K562 (cell line): Measurements from ENCODE around the gene KRT33B. TPM values are rescaled to one million over a fixed set of nuclear protein-coding genes. Genes with fewer than 3 reads are reported as not detected.

Experiments
- ATAC-seq: fragments of 200-7000 bp; cut with Tn5 transposase; 3 replicates; pipeline ENCODE4 v1.9.1; 2020; ENCODE audit warnings: moderate library complexity
- BruUV-seq: library from RNA; stranded (reverse); fragments of 400-500 nt; replicated peaks from 2 replicates; lab custom pipeline; 2021; lab: Mats Ljungman, UMichigan
- CTCF ChIA-PET: fragments of 300-600 bp; formaldehyde crosslinking; extraction: SDS; loops from one replicate; lab custom pipeline; 2021; ENCODE audit warnings: low intra/inter-chr PET ratio; lab: Yijun Ruan, JAX
- POLR2A ChIA-PET: fragments of 300-600, 350-650 bp; sonication (Branson Sonifier 250); formaldehyde crosslinking; extraction: SDS; loops from one replicate; lab custom pipeline; 2021; ENCODE audit warnings: antibody characterized with exemption, inconsistent platforms; lab: Yijun Ruan, JAX
- DNase-seq, 4 experiments: peaks; one replicate each; pipeline versions ENCODE4 v3.0.0 to v3.0.0-alpha.2; 2011 to 2018; ENCODE audit warnings: low spot score in 3 of 4, mixed read lengths in 3 of 4; ENCODE audit errors: extremely low read depth in 1 of 4
- FAIRE-seq: peaks from 2 replicates; lab custom pipeline; 2011; peaks lifted over from hg19 to GRCh38; lab: Jason Lieb, UNC
- H2AFZ ChIP-seq: 2 replicates; pipeline ENCODE4 v1.6.0; 2011; ENCODE audit warnings: low read depth, low read length, control low read depth, inconsistent platforms
- H3K27ac ChIP-seq: fragments of 200-600 bp; 3 replicates; pipeline ENCODE4 v1.8.0; 2011; ENCODE audit warnings: low read depth, mild to moderate bottlenecking, control low read depth, inconsistent platforms, low read length, moderate library complexity, mixed read lengths; ENCODE audit errors: extremely low read depth
- H3K27me3 ChIP-seq, 2 experiments: fragments of 300-600 bp in 1 of 2; 2 replicates in 1 of 2; 3 replicates in 1 of 2; pipeline versions ENCODE4 v1.6.0 to v1.8.0; 2011; ENCODE audit warnings: inconsistent platforms in 2 of 2, low read length in 2 of 2, mild to moderate bottlenecking in 1 of 2, mixed read lengths in 1 of 2, moderate library complexity in 1 of 2; ENCODE audit not compliant: control insufficient read depth in 2 of 2, insufficient read depth in 2 of 2
- H3K36me3 ChIP-seq: fragments of 300-600 bp; 3 replicates; pipeline ENCODE4 v1.8.0; 2011; ENCODE audit warnings: mild to moderate bottlenecking, low read length, inconsistent platforms; ENCODE audit not compliant: control insufficient read depth, insufficient read depth
- H3K4me1 ChIP-seq, 2 experiments: fragments of 200-600 bp in 1 of 2; replicated peaks in 1 of 2; 2 replicates in 1 of 2; 3 replicates in 1 of 2; pipeline versions ENCODE4 v1.5.1 to v1.8.0; 2011; ENCODE audit warnings: inconsistent platforms in 2 of 2, low read length in 2 of 2, mild to moderate bottlenecking in 1 of 2, mixed read lengths in 1 of 2, moderate library complexity in 1 of 2; ENCODE audit not compliant: control insufficient read depth in 2 of 2, insufficient read depth in 2 of 2
- H3K4me2 ChIP-seq: 2 replicates; pipeline ENCODE4 v1.6.1; 2011; ENCODE audit warnings: low read length, control low read depth, inconsistent platforms, mixed read lengths; ENCODE audit not compliant: insufficient read depth
- H3K4me3 ChIP-seq: fragments of 200-600 bp; sonication (generic), shearing (Covaris generic); 2 replicates; pipeline ENCODE4 v1.5.1; 2016; ENCODE audit warnings: control low read depth, inconsistent platforms
- H3K79me2 ChIP-seq: fragments of 200-600 bp; 3 replicates; pipeline ENCODE4 v1.8.0; 2011; ENCODE audit warnings: low read length, inconsistent platforms; ENCODE audit not compliant: control insufficient read depth, insufficient read depth
- H3K9ac ChIP-seq, 2 experiments: 2 replicates each; pipeline versions ENCODE4 v1.6.0 to v1.6.1; 2011; ENCODE audit warnings: low read depth in 2 of 2, low read length in 2 of 2, control low read depth in 1 of 2, inconsistent platforms in 1 of 2, mild to moderate bottlenecking in 1 of 2, mixed read lengths in 1 of 2; ENCODE audit not compliant: insufficient read depth in 1 of 2
- H3K9me1 ChIP-seq: one replicate; pipeline ENCODE4 v1.6.0; 2011; ENCODE audit warnings: inconsistent platforms, mild to moderate bottlenecking, low read length, moderate library complexity; ENCODE audit not compliant: control insufficient read depth, insufficient read depth
- H3K9me3 ChIP-seq: replicated peaks from 2 replicates; pipeline ENCODE4 v1.5.1; 2011; ENCODE audit warnings: low read depth, low read length, inconsistent platforms; ENCODE audit not compliant: control insufficient read depth, insufficient read depth
- H4K20me1 ChIP-seq: replicated peaks from 2 replicates; pipeline ENCODE4 v1.6.1; 2011; ENCODE audit warnings: low read length, inconsistent platforms, mixed read lengths; ENCODE audit not compliant: control insufficient read depth, insufficient read depth
- RFX1 ChIP-seq: fragments of 450-650 bp; IDR thresholded peaks from 2 replicates; pipeline ENCODE4 v1.6.1; 2016; ENCODE audit warnings: mild to moderate bottlenecking, moderate library complexity
- WGBS: fragments of 100-300 bp; shearing (Covaris generic); methylation state at CpG from one replicate; pipeline ENCODE4 v1.1.6; 2016; ENCODE audit warnings: low coverage, mixed read lengths; ENCODE audit not compliant: insufficient coverage; ENCODE audit errors: missing lambda C conversion rate; 5-methylcytosine and 5-hydroxymethylcytosine counted together
- in situ Hi-C: fragments of 300-500 bp; cut with MboI; formaldehyde crosslinking; loops from 4 replicates; pipeline ENCODE4 v1.15.0; 2018; ENCODE audit warnings: inconsistent platforms, mixed read lengths
- intact Hi-C: fragments of 100-400 bp; cut with micrococcal nuclease; formaldehyde crosslinking; loops from 2 replicates; pipeline ENCODE4 v1.14.2; 2022
- polyA plus RNA-seq, 8 experiments: library from polyadenylated mRNA; depleted of rRNA in 4 of 8; stranded (reverse) in 5 of 8; unstranded in 3 of 8; fragments of >200 nt; fragmentation: Nextera tagmentation in 2 of 8; fragmentation: Illumina TruSeq in 1 of 8; extraction: Ambion mirVana in 2 of 8; extraction: Trizol in 1 of 8; gene quantifications; 2 replicates each; pipeline versions ENCODE4 v1.2.1 to v1.2.3, GENCODE V29; 2011 to 2014; ENCODE audit warnings: inconsistent platforms in 1 of 8, missing spikeins in 1 of 8
- total RNA-seq, 7 experiments: library from RNA; depleted of rRNA in 6 of 7; stranded (reverse); fragments of >200 nt in 6 of 7; fragmentation: Illumina TruSeq in 2 of 7; extraction: Trizol in 2 of 7; gene quantifications; 2 replicates each; pipeline versions ENCODE4 v1.2.1 to v1.2.3, GENCODE V29; 2011 to 2021; ENCODE audit warnings: low replicate concordance in 1 of 7
- TF ChIP-seq, protein P1 (sequence below): fragments of 450-650 bp; IDR thresholded peaks from 2 replicates; pipeline ENCODE4 v1.6.1; 2016
- TF ChIP-seq, protein P2 (sequence below): sonication (generic); formaldehyde crosslinking; IDR thresholded peaks from 2 replicates; pipeline ENCODE4 v1.8.0; 2022; ENCODE audit warnings: mild to moderate bottlenecking, missing genetic modification reagents
- TF ChIP-seq, protein P3 (sequence below), 2 experiments: fragments of 450-650 bp in 1 of 2; sonication (generic) in 1 of 2; formaldehyde crosslinking in 1 of 2; IDR thresholded peaks; 2 replicates each; pipeline versions ENCODE4 v1.7.1 to v1.9.0; 2016 to 2022; ENCODE audit warnings: inconsistent platforms in 1 of 2, mild to moderate bottlenecking in 1 of 2, missing genetic modification reagents in 1 of 2

KRT33B gene
- total and polyA plus RNA-seq, 9 of the 15 experiments (the other 6 are each of a cell fraction or from before 2014, with no cell fraction given), result not detected

- TF ChIP-seq, protein P1, sequence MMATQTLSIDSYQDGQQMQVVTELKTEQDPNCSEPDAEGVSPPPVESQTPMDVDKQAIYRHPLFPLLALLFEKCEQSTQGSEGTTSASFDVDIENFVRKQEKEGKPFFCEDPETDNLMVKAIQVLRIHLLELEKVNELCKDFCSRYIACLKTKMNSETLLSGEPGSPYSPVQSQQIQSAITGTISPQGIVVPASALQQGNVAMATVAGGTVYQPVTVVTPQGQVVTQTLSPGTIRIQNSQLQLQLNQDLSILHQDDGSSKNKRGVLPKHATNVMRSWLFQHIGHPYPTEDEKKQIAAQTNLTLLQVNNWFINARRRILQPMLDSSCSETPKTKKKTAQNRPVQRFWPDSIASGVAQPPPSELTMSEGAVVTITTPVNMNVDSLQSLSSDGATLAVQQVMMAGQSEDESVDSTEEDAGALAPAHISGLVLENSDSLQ, result no peak
- TF ChIP-seq, protein P2, sequence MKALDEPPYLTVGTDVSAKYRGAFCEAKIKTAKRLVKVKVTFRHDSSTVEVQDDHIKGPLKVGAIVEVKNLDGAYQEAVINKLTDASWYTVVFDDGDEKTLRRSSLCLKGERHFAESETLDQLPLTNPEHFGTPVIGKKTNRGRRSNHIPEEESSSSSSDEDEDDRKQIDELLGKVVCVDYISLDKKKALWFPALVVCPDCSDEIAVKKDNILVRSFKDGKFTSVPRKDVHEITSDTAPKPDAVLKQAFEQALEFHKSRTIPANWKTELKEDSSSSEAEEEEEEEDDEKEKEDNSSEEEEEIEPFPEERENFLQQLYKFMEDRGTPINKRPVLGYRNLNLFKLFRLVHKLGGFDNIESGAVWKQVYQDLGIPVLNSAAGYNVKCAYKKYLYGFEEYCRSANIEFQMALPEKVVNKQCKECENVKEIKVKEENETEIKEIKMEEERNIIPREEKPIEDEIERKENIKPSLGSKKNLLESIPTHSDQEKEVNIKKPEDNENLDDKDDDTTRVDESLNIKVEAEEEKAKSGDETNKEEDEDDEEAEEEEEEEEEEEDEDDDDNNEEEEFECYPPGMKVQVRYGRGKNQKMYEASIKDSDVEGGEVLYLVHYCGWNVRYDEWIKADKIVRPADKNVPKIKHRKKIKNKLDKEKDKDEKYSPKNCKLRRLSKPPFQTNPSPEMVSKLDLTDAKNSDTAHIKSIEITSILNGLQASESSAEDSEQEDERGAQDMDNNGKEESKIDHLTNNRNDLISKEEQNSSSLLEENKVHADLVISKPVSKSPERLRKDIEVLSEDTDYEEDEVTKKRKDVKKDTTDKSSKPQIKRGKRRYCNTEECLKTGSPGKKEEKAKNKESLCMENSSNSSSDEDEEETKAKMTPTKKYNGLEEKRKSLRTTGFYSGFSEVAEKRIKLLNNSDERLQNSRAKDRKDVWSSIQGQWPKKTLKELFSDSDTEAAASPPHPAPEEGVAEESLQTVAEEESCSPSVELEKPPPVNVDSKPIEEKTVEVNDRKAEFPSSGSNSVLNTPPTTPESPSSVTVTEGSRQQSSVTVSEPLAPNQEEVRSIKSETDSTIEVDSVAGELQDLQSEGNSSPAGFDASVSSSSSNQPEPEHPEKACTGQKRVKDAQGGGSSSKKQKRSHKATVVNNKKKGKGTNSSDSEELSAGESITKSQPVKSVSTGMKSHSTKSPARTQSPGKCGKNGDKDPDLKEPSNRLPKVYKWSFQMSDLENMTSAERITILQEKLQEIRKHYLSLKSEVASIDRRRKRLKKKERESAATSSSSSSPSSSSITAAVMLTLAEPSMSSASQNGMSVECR, result no peak
Measured at GRCh38 chr17:41417127-41417526, 47.5 kb upstream of the KRT33B start (continued).

- no peak overlapping the region for H2AFZ ChIP-seq
- no peak overlapping the region for H3K4me3 ChIP-seq
- no peak for DNase-seq
- no peak overlapping the region for H3K27ac ChIP-seq
- WGBS, result 0% methylated on average over 5 of the region's 5 CpGs
- H3K9me1 ChIP-seq, result no peaks in the 10 kb centered on the region
- no peaks in the 10 kb centered on the region for H3K4me1 ChIP-seq
- H3K9me3 ChIP-seq, result no peaks in the 10 kb centered on the region
- in situ Hi-C loops, result no loop called here
- peaks cover 18 to 34% of the 10 kb centered on the region in 2 experiments; a peak in 3 of 5 replicates for H3K27me3 ChIP-seq
- no peaks in the 10 kb centered on the region for H4K20me1 ChIP-seq
- no peak overlapping the region for H3K9ac ChIP-seq
- intact Hi-C loops, result no loop called here
- H3K4me2 ChIP-seq, result no peak overlapping the region
- no peaks in the 10 kb centered on the region for H3K36me3 ChIP-seq
- CTCF ChIA-PET, result no interaction called here
- no peak for FAIRE-seq
- POLR2A ChIA-PET, result interaction anchor here (1.4 to 1.9 kb wide), 3 partner anchors 8 to 13 kb away, joined by 4 to 8 read pairs (median 5); no protein-coding TSS in a partner anchor
- H3K79me2 ChIP-seq, result no peaks in the 10 kb centered on the region
- BruUV-seq, result no TSS peak
- no peak for ATAC-seq
- TF ChIP-seq, protein P3, sequence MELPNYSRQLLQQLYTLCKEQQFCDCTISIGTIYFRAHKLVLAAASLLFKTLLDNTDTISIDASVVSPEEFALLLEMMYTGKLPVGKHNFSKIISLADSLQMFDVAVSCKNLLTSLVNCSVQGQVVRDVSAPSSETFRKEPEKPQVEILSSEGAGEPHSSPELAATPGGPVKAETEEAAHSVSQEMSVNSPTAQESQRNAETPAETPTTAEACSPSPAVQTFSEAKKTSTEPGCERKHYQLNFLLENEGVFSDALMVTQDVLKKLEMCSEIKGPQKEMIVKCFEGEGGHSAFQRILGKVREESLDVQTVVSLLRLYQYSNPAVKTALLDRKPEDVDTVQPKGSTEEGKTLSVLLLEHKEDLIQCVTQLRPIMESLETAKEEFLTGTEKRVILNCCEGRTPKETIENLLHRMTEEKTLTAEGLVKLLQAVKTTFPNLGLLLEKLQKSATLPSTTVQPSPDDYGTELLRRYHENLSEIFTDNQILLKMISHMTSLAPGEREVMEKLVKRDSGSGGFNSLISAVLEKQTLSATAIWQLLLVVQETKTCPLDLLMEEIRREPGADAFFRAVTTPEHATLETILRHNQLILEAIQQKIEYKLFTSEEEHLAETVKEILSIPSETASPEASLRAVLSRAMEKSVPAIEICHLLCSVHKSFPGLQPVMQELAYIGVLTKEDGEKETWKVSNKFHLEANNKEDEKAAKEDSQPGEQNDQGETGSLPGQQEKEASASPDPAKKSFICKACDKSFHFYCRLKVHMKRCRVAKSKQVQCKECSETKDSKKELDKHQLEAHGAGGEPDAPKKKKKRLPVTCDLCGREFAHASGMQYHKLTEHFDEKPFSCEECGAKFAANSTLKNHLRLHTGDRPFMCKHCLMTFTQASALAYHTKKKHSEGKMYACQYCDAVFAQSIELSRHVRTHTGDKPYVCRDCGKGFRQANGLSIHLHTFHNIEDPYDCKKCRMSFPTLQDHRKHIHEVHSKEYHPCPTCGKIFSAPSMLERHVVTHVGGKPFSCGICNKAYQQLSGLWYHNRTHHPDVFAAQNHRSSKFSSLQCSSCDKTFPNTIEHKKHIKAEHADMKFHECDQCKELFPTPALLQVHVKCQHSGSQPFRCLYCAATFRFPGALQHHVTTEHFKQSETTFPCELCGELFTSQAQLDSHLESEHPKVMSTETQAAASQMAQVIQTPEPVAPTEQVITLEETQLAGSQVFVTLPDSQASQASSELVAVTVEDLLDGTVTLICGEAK (IDR thresholded peaks at IDR 0.05), result no peak
- TF ChIP-seq, protein P3 (CRISPR knock-in tag; IDR thresholded peaks at IDR 0.05), result no peak
- TF ChIP-seq RFX1, result 0 out of 2 replicates have a peak, but pooled peaks have one; percentile 6
Measured at GRCh38 chr17:41416479-41416878, 46.9 kb upstream of the KRT33B start.
